K562 (cell line): ENCODE results near the gene GALNS. TPM values are rescaled to one million over a fixed set of nuclear protein-coding genes. Genes with fewer than 3 reads are reported as not detected.
A peak's percentile ranks its signal among the peaks of the same experiment; 100 is the strongest.

Source experiments
- ADNP ChIP-seq: fragments of 200-800 bp; sonication (Bioruptor generic); IDR thresholded peaks from 2 replicates; pipeline ENCODE4 v1.6.1; 2016; ENCODE audit warnings: missing genetic modification characterization, missing compliant biosample characterization
- AFF1 ChIP-seq, 2 experiments: fragments of 450-650 bp; IDR thresholded peaks; 2 replicates each; pipeline ENCODE4 v1.6.1; 2018; ENCODE audit warnings: mild to moderate bottlenecking in 2 of 2, low read depth in 1 of 2; ENCODE audit not compliant: partially characterized antibody in 2 of 2
- BCLAF1 ChIP-seq, 2 experiments: fragments of 450-650 bp in 1 of 2; IDR thresholded peaks; 2 replicates each; pipeline ENCODE4 v1.6.1; 2011 to 2017; ENCODE audit warnings: low read depth in 2 of 2, antibody characterized with exemption in 1 of 2, borderline replicate concordance in 1 of 2, low read length in 1 of 2, mild to moderate bottlenecking in 1 of 2, mixed read lengths in 1 of 2; ENCODE audit not compliant: control insufficient read depth in 1 of 2
- CGGBP1 ChIP-seq: fragments of 250-450 bp; sonication (Bioruptor Pico); IDR thresholded peaks from 2 replicates; pipeline ENCODE4 v1.9.0; 2021; ENCODE audit warnings: mild to moderate bottlenecking
- CHD2 ChIP-seq: IDR thresholded peaks from 2 replicates; pipeline ENCODE4 v1.6.1; 2011; ENCODE audit warnings: low read depth, low read length
- MECOM ChIP-seq: fragments of 250-450 bp; sonication (Bioruptor Pico); IDR thresholded peaks from 2 replicates; pipeline ENCODE4 v1.8.0; 2022; ENCODE audit warnings: inconsistent platforms
- NFE2 ChIP-seq: IDR thresholded peaks from 2 replicates; pipeline ENCODE4 v1.6.1; 2014; ENCODE audit warnings: antibody characterized with exemption, low read depth
- POLR2G ChIP-seq: fragments of 200-400 bp; formaldehyde crosslinking; IDR thresholded peaks from 2 replicates; pipeline ENCODE4 v1.6.1; 2017; ENCODE audit warnings: low read depth, mild to moderate bottlenecking, antibody characterized with exemption, low read length, moderate library complexity
- SUPT5H ChIP-seq: fragments of 450-650 bp; IDR thresholded peaks from 2 replicates; pipeline ENCODE4 v1.6.1; 2016
- TCF7L2 ChIP-seq: fragments of 150-350 bp; IDR thresholded peaks from 2 replicates; pipeline ENCODE4 v1.6.1; 2016; ENCODE audit warnings: low read depth, mild to moderate bottlenecking, low read length, moderate library complexity
- TFE3 ChIP-seq: fragments of 450-650 bp; formaldehyde crosslinking; IDR thresholded peaks from 2 replicates; pipeline ENCODE4 v1.4.0; 2020; ENCODE audit warnings: mild to moderate bottlenecking, mixed read lengths
- ZBED1 ChIP-seq: IDR thresholded peaks from 2 replicates; pipeline ENCODE4 v1.6.1; 2014
- ZNF639 ChIP-seq, 2 experiments: fragments of 200-800 bp in 1 of 2; sonication (Bioruptor generic) in 1 of 2; sonication (generic) in 1 of 2; formaldehyde crosslinking in 1 of 2; IDR thresholded peaks in 1 of 2; conservative IDR thresholded peaks in 1 of 2; 2 replicates each; pipeline versions ENCODE4 v1.5.0 to v1.6.1; 2016 to 2020; ENCODE audit warnings: missing compliant biosample characterization in 1 of 2, missing genetic modification characterization in 1 of 2, missing genetic modification reagents in 1 of 2
- polyA plus RNA-seq, 8 experiments: library from polyadenylated mRNA; depleted of rRNA in 4 of 8; stranded (reverse) in 5 of 8; unstranded in 3 of 8; fragments of >200 nt; fragmentation: Nextera tagmentation in 2 of 8; fragmentation: Illumina TruSeq in 1 of 8; extraction: Ambion mirVana in 2 of 8; extraction: Trizol in 1 of 8; gene quantifications; 2 replicates each; pipeline versions ENCODE4 v1.2.1 to v1.2.3, GENCODE V29; 2011 to 2014; ENCODE audit warnings: inconsistent platforms in 1 of 8, missing spikeins in 1 of 8
- total RNA-seq, 7 experiments: library from RNA; depleted of rRNA in 6 of 7; stranded (reverse); fragments of >200 nt in 6 of 7; fragmentation: Illumina TruSeq in 2 of 7; extraction: Trizol in 2 of 7; gene quantifications; 2 replicates each; pipeline versions ENCODE4 v1.2.1 to v1.2.3, GENCODE V29; 2011 to 2021; ENCODE audit warnings: low replicate concordance in 1 of 7

The GALNS gene
- total and polyA plus RNA-seq, 9 of the 15 experiments (the other 6 are each of a cell fraction or from before 2014, with no cell fraction given) = 0.38 to 13.2 (median 4.3) TPM

GRCh38 chr16:88772871-88773811 lies 83.6 kb downstream of the GALNS start (continued):
- TF ChIP-seq BCLAF1 (IDR thresholded peaks at IDR 0.05; ENCODE audit: borderline replicate concordance in 1 of 2, control insufficient read depth in 1 of 2, low read depth in 2 of 2, low read length in 1 of 2) (no peak), ZBED1 (peak; percentile 14; the same call in 1 of the 2 replicates), AFF1 (IDR thresholded peaks at IDR 0.05; ENCODE audit: low read depth in 1 of 2, partially characterized antibody in 2 of 2) (no peak), ZNF639 (CRISPR knock-in tag; conservative IDR thresholded peaks at IDR 0.05 in 1 of 2, IDR thresholded peaks at IDR 0.05 in 1 of 2) (no peak), CGGBP1 (CRISPR knock-in tag) (no peak), TFE3 (CRISPR knock-in tag) (no peak), CHD2 (0 out of 2 replicates have a peak, but pooled peaks have one; percentile 19), MECOM (CRISPR knock-in tag) (0 out of 2 replicates have a peak, but pooled peaks have one; percentile 15), NFE2 (no peak), ADNP (tag) (no peak), POLR2G (peak; percentile 71), SUPT5H (no peak), TCF7L2 (no peak)
